NCI-H345 treated with DMSO at 0.1 percent for 48 hours (cell line): Measurements from ENCODE around the gene SPINT1.

ENCODE experiments used
- DNase-seq: peaks from one replicate; lab custom pipeline; 2025; ENCODE audit not compliant: unreplicated experiment; lab: John Stamatoyannopoulos, UW

Gene SPINT1

GRCh38 chr15:40828447-40829036 lies 15.3 kb upstream of the SPINT1 start, which contains the start of gene PPP1R14D:
TSS of gene PPP1R14D (minus strand) at chr15:40828708. CDS start at chr15:40828641, 67 bp downstream.
- no peak for DNase-seq

- no peak for DNase-seq
Measured at GRCh38 chr15:40829115-40829514, 14.7 kb upstream of the SPINT1 start.

- peak; percentile 97 for DNase-seq
Measured at GRCh38 chr15:40830884-40831283, 13.0 kb upstream of the SPINT1 start.

DNA sequence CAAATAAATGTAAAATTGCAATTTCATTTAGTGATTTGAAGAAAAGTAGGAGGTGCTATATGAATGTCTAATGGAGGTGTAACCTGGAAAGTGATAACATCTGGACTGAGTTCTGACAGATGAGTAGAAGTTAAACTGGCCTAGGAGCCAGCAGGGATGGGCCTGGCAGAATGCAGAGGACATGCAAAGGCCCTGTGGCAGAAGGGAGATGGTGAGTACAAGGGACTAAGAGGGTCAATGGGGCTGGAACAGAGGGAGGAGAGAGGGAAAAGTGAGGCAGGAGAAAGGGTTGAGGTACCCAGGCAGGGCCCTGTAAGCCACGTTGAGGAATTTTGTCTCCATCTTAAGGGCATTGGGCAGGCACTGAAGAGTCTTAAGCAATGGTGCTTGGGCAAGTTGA lies 12.0 kb upstream of the SPINT1 start:
- no peak for DNase-seq

DNA sequence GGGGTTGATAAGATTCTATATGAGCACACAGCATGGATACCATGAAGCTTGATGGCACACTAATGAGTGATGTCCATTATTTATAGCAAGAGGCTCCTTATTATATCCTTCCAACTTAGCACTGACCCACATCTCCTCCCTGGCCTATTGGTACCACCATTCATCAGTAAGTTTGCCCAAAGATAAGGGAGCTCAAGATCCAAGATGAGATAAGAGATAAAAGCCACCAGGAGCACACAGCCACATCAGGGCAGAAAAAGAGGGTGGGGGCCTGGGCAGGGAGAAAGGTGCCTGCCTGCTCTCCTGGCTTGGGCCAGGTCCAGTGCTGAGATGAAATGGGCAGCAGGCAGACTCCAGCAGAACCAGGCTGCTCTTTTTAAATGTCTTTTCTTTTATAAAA lies 10.9 kb upstream of the SPINT1 start:
- DNase-seq, result no peak

DNA sequence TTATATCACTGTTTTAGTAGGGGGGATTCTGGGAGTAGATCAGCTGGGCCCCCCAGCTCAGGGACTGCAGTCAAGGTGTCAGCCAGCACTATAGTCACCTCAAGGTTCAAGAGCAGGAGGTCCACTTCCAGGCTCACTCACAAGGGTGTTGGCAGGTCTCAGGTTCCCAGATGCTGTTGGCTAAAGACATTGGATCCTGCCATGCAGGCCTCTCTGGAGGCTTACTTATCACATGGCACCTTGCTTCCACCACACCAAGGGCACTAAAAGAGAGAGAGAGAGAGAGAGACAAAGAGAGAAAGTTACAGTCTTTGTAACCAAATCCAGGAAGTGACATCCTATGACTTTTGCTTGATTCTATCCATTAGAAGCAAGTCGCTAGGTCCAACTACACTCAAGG lies 7.8 kb upstream of the SPINT1 start:
- no peak for DNase-seq

GRCh38 chr15:40838756-40839155 lies 5.1 kb upstream of the SPINT1 start:
- DNase-seq, result no peak

DNA sequence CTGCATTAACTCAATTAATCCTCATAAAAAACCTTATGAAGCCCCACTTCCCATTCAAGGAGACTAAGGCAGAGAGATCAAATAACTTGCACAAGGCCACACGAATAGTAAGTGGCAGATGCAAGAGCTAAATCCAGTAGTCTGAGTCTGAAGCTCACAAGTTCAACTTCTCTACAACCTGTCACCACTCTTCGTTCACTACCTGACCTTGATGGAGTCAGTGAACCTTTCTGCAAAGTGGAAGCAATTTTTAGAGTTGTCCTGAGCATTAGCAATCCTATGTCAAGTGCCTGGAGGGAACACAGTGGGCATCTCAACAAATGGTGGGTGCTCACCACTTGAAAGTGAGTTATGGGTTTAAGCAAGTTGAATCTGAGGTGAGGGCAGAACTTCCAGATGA lies 2.1 kb upstream of the SPINT1 start:
- no peak for DNase-seq

- no peak for DNase-seq
Measured at GRCh38 chr15:40843261-40843884, 475 bp upstream of the SPINT1 start.

DNA sequence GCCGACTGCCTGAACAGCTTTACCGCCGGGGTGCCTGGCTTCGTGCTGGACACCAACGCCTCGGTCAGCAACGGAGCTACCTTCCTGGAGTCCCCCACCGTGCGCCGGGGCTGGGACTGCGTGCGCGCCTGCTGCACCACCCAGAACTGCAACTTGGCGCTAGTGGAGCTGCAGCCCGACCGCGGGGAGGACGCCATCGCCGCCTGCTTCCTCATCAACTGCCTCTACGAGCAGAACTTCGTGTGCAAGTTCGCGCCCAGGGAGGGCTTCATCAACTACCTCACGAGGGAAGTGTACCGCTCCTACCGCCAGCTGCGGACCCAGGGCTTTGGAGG lies 815 bp downstream of the SPINT1 start:
- no peak for DNase-seq

GRCh38 chr15:40845036-40845435 lies 1.2 kb downstream of the SPINT1 start:
- DNase-seq, result no peak

- no peak for DNase-seq
Measured at GRCh38 chr15:40845511-40846284, 1.9 kb downstream of the SPINT1 start.

DNA sequence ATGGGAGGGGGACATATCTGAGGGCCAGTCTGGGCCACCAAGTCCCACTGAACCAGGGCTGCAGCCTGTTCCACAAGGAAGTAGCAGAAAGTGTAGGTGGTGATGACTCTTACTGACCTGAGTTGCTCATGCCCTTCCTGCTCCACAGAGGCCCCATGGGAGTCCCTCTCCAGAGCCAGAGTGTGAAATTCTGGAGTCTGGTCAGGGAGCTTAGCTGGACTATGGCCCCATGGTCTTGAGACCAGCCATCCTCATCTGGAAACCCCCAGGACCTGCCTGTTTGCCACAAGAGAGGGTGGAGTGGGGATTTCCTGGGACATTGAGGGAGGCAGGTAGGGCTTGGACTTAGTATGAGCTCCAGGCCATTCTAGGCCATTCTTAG lies 3.0 kb downstream of the SPINT1 start:
- DNase-seq, result no peak

GRCh38 chr15:40847223-40847961 lies 3.5 kb downstream of the SPINT1 start:
- no peak for DNase-seq

DNA sequence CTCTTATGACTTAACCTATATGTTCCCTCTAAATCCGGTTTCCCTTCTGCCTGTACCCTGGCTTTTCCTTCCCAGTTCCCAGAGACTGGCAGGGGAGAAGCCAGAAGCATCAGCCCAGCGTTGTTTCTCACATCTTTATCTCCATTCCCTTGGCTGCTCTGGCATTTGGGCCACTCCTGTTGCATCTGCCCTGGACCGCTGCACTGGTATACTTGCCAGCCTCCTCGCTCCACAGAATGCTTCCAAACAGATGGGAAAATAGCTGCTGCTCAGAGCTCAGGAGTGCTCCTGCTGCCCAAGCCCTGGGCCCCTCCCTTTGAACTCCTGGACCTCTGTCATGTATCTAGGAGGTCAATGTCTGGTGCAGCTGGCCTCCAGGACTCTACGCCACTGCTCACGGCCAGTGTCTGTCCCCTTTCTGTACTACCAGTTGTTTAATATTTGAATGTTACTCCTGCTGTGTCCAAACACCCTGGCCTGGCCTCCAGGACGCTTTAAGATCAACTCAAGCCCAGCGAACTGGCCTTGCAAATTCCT lies 6.8 kb downstream of the SPINT1 start:
- no peak for DNase-seq

- DNase-seq, result no peak
Measured at GRCh38 chr15:40852529-40852928, 8.7 kb downstream of the SPINT1 start.

GRCh38 chr15:40853241-40853890 lies 9.5 kb downstream of the SPINT1 start:
- DNase-seq, result no peak

DNA sequence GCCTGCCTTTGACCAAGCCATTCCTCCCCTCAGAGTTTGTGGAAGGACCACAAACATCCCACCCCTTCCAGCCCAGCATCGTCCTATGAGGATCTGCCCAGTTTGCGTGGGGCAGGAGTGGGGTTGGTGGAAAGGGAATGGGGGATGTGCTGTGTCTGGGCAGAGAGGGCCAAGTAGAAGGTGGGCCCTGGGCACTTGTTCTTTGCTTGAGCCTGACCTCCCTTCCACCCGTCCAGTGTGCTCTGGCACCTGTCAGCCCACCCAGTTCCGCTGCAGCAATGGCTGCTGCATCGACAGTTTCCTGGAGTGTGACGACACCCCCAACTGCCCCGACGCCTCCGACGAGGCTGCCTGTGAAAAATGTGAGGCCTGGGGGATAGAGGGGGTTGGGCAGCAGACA lies 10.3 kb downstream of the SPINT1 start:
- no peak for DNase-seq

DNA sequence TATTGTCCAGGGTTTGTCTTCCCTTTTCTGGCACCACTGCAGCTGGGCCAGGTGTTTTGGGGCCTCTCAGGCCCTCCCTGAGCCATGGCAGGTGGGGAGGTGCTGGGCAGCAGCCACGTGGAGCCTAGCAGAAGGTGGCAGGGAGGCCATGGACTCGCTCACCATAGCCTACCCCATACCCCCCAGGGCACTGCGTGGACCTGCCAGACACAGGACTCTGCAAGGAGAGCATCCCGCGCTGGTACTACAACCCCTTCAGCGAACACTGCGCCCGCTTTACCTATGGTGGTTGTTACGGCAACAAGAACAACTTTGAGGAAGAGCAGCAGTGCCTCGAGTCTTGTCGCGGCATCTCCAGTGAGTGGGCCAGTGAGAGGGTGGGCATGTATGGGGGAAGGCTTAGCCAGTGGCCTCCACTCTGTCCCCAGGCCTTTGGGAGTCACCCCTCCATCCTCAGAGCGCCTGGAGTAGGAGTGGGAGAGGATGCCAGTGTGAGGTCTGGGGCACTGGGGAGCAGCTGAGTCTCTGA lies 11.9 kb downstream of the SPINT1 start:
- DNase-seq, result no peak

GRCh38 chr15:40856746-40857145 lies 12.9 kb downstream of the SPINT1 start:
- DNase-seq, result no peak
